DND-41 (cell line): ENCODE data around the gene KCNJ11.

Experiments used
- CTCF ChIP-seq: IDR thresholded peaks from 2 replicates; pipeline ENCODE4 v1.5.1; 2012; ENCODE audit warnings: borderline replicate concordance, low read length, moderate library complexity, mild to moderate bottlenecking; ENCODE audit not compliant: poor library complexity, severe bottlenecking; ENCODE audit errors: extremely low read depth
- EZH2 ChIP-seq: IDR thresholded peaks from 3 replicates; pipeline ENCODE4 v1.6.1; 2012; ENCODE audit warnings: borderline replicate concordance, low read depth, mild to moderate bottlenecking, moderate library complexity, low read length, inconsistent platforms; ENCODE audit not compliant: severe bottlenecking

- TF ChIP-seq EZH2 = no peak
- TF ChIP-seq CTCF = peak; percentile 73
These were observed 925 bp upstream of the KCNJ11 start for GRCh38 chr11:17389211-17389956.
